Caco-2 (cell line): ENCODE measurements around the gene ANXA5. TPM values are rescaled to one million over a fixed set of nuclear protein-coding genes. Genes with fewer than 3 reads are reported as not detected.

Source experiments
- BruUV-seq: library from RNA; stranded (reverse); fragments of 400-500 nt; replicated peaks from 2 replicates; lab custom pipeline; 2021; lab: Mats Ljungman, UMichigan
- CTCF ChIA-PET: fragments of 300-600 bp; sonication (Branson Sonifier 250); formaldehyde crosslinking; loops from one replicate; lab custom pipeline; 2022; ENCODE audit warnings: antibody characterized with exemption; lab: Charles Lee
- POLR2A ChIA-PET: fragments of 300-600 bp; sonication (Branson Sonifier 250); formaldehyde crosslinking; loops from one replicate; lab custom pipeline; 2022; ENCODE audit warnings: antibody characterized with exemption; lab: Charles Lee
- DNase-seq, 2 experiments: peaks; one replicate each; pipeline versions ENCODE4 v3.0.0 to v3.0.0-alpha.2; 2020 to 2022
- H3K27me3 ChIP-seq: replicated peaks from 2 replicates; pipeline ENCODE4 v1.6.0; 2011; ENCODE audit warnings: low read length; ENCODE audit not compliant: control insufficient read depth, insufficient read depth
- H3K36me3 ChIP-seq: 2 replicates; pipeline ENCODE4 v1.5.1; 2011; ENCODE audit warnings: low read length; ENCODE audit not compliant: control insufficient read depth, insufficient read depth
- H3K4me1 ChIP-seq: fragments of 250-450 bp; sonication (Bioruptor Pico); 2 replicates; pipeline ENCODE4 v1.5.1; 2020; ENCODE audit warnings: mild to moderate bottlenecking
- H3K4me3 ChIP-seq: 2 replicates; pipeline ENCODE4 v1.5.1; 2011; ENCODE audit warnings: low read depth, mild to moderate bottlenecking, control low read depth, low read length
- H3K9me3 ChIP-seq: fragments of 250-450 bp; sonication (Bioruptor Pico); 2 replicates; pipeline ENCODE4 v1.5.1; 2020; ENCODE audit warnings: mild to moderate bottlenecking, moderate library complexity
- H3K27ac Mint-ChIP-seq: one replicate; pipeline ENCODE4 v1.8.0; 2022; ENCODE audit warnings: mixed read lengths; ENCODE audit not compliant: unreplicated experiment
- H3K27me3 Mint-ChIP-seq: one replicate; pipeline ENCODE4 v1.8.0; 2022; ENCODE audit warnings: mixed read lengths; ENCODE audit not compliant: insufficient read depth, unreplicated experiment
- H3K36me3 Mint-ChIP-seq: one replicate; pipeline ENCODE4 v1.8.0; 2022; ENCODE audit warnings: mild to moderate bottlenecking, mixed read lengths; ENCODE audit not compliant: insufficient read depth, unreplicated experiment
- H3K4me1 Mint-ChIP-seq: one replicate; pipeline ENCODE4 v1.8.0; 2022; ENCODE audit warnings: low read depth, mixed read lengths; ENCODE audit not compliant: unreplicated experiment
- H3K4me3 Mint-ChIP-seq: one replicate; pipeline ENCODE4 v1.8.0; 2022; ENCODE audit warnings: mild to moderate bottlenecking, moderate library complexity, mixed read lengths; ENCODE audit not compliant: unreplicated experiment
- H3K9me3 Mint-ChIP-seq: one replicate; pipeline ENCODE4 v1.8.0; 2022; ENCODE audit warnings: mixed read lengths; ENCODE audit not compliant: unreplicated experiment
- CTCF ChIP-seq, 2 experiments: fragments of 200-600 bp in 1 of 2; IDR thresholded peaks; 1 replicate in 1 of 2; 2 replicates in 1 of 2; pipeline versions ENCODE4 v1.5.1 to v1.8.0; 2011 to 2022; ENCODE audit warnings: antibody characterized with exemption in 1 of 2, control low read depth in 1 of 2, inconsistent platforms in 1 of 2, low read depth in 1 of 2, low read length in 1 of 2, mild to moderate bottlenecking in 1 of 2, moderate library complexity in 1 of 2; ENCODE audit not compliant: insufficient read depth in 1 of 2, severe bottlenecking in 1 of 2, unreplicated experiment in 1 of 2
- intact Hi-C: fragments of 100-400 bp; cut with micrococcal nuclease; formaldehyde crosslinking; loops from one replicate; pipeline ENCODE4 v1.10.0; 2022; ENCODE audit not compliant: unreplicated experiment
- total RNA-seq: library from RNA; stranded (reverse); gene quantifications from 2 replicates; pipeline ENCODE4 v1.2.3, GENCODE V29; 2022

Gene ANXA5
- total RNA-seq, 1 experiment from 2014 or later = 359 TPM

GRCh38 chr4:121696170-121696580 is 605 bp downstream of the ANXA5 start:
- intact Hi-C loops = loop anchor here (5.0 kb wide), 1 partner anchor 106 kb away; the partner anchor contains the start of gene EXOSC9

GRCh38 chr4:121693886-121694285 is 2.9 kb downstream of the ANXA5 start:
- Histone ChIP-seq H3K36me3 (no peaks in the 10 kb centered on the region), H3K4me1 (peaks cover 55% of the 10 kb centered on the region), H3K27me3 (no peaks in the 10 kb centered on the region), H3K4me3 (no peak overlapping the region), H3K9me3 (no peaks in the 10 kb centered on the region)
- H3K27ac Mint-ChIP-seq = no peak overlapping the region
- BruUV-seq = no TSS peak
- DNase-seq = no peak
- POLR2A ChIA-PET = no interaction called here
- CTCF ChIA-PET = no interaction called here
- H3K36me3 Mint-ChIP-seq = peaks cover 28% of the 10 kb centered on the region
- H3K27me3 Mint-ChIP-seq = no peaks in the 10 kb centered on the region
- intact Hi-C loops = no loop called here
- no peak overlapping the region for H3K4me3 Mint-ChIP-seq
- H3K9me3 Mint-ChIP-seq = no peaks in the 10 kb centered on the region
- no peak for TF ChIP-seq CTCF (IDR thresholded peaks at IDR 0.05; ENCODE audit: insufficient read depth in 1 of 2, low read depth in 1 of 2, low read length in 1 of 2, severe bottlenecking in 1 of 2, unreplicated experiment in 1 of 2)
- no peaks in the 10 kb centered on the region for H3K4me1 Mint-ChIP-seq

More at GRCh38 chr4:121696170-121696580, 605 bp downstream of the ANXA5 start:
- H3K4me1 Mint-ChIP-seq = no peaks in the 10 kb centered on the region
- Histone ChIP-seq H3K27me3 (no peaks in the 10 kb centered on the region), H3K4me1 (peaks cover 32% of the 10 kb centered on the region), H3K4me3 (peak overlapping the region; percentile 80), H3K36me3 (no peaks in the 10 kb centered on the region), H3K9me3 (no peaks in the 10 kb centered on the region)
- no peak for TF ChIP-seq CTCF (IDR thresholded peaks at IDR 0.05; ENCODE audit: insufficient read depth in 1 of 2, low read depth in 1 of 2, low read length in 1 of 2, severe bottlenecking in 1 of 2, unreplicated experiment in 1 of 2)
- POLR2A ChIA-PET = interaction anchor here (0.6 to 1.4 kb wide), 3 partner anchors 15 to 21 kb away, joined by 3 to 6 read pairs (median 6); no protein-coding TSS in a partner anchor
- H3K27me3 Mint-ChIP-seq = no peaks in the 10 kb centered on the region
- no TSS peak for BruUV-seq
- no peaks in the 10 kb centered on the region for H3K9me3 Mint-ChIP-seq
- CTCF ChIA-PET = interaction anchor here (1.2 to 1.5 kb wide), 2 partner anchors 16 to 41 kb away, joined by 3 to 6 read pairs; no protein-coding TSS in a partner anchor
- peak overlapping the region; percentile 96 for H3K27ac Mint-ChIP-seq
- peaks cover 28% of the 10 kb centered on the region for H3K36me3 Mint-ChIP-seq
- peak overlapping the region; percentile 94 for H3K4me3 Mint-ChIP-seq
- peak; percentile 46 for DNase-seq

GRCh38 chr4:121693450-121693849 is 3.3 kb downstream of the ANXA5 start:
- H3K4me1 Mint-ChIP-seq = no peaks in the 10 kb centered on the region
- intact Hi-C loops = no loop called here
- no peaks in the 10 kb centered on the region; the same call in 1 of the 2 replicates for H3K36me3 ChIP-seq
- peaks cover 28% of the 10 kb centered on the region for H3K36me3 Mint-ChIP-seq
- H3K27me3 ChIP-seq = no peaks in the 10 kb centered on the region
- H3K4me1 ChIP-seq = peaks cover 58% of the 10 kb centered on the region
- ChIA-PET CTCF (no interaction called here), POLR2A (no interaction called here)
- DNase-seq = no peak
- no peak overlapping the region for H3K4me3 ChIP-seq
- H3K27ac Mint-ChIP-seq = no peak overlapping the region
- H3K9me3 Mint-ChIP-seq = no peaks in the 10 kb centered on the region
- peak overlapping the region; percentile 32 for H3K4me3 Mint-ChIP-seq
- H3K27me3 Mint-ChIP-seq = no peaks in the 10 kb centered on the region
- TF ChIP-seq CTCF (IDR thresholded peaks at IDR 0.05; ENCODE audit: insufficient read depth in 1 of 2, low read depth in 1 of 2, low read length in 1 of 2, severe bottlenecking in 1 of 2, unreplicated experiment in 1 of 2) = no peak
- BruUV-seq = no TSS peak
- no peaks in the 10 kb centered on the region for H3K9me3 ChIP-seq
